ENCODE data around the gene BIVM.

DNA sequence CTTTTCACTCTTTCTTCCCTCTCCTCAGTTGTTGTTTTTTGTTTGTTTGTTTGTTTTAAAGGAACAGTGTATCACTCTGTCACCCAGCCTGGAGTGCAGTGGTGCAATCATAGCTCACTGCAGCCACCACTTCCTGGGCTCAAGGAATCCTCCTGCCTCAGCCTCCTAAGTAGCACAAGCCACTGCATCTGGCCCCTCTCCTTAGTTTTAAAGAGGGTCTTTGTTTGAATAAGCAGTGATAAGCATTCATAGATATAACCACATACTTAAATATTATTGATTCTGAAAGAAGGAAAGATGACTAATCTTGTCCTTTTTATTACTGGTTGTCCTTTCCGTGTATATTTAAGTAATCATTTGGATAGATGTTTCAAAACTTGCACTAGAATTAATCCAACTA, 73.6 kb downstream of the BIVM start:
- no peak for TF ChIP-seq POLR2AphosphoS5 (IDR thresholded peaks at IDR 0.05; ENCODE audit: borderline replicate concordance, low read depth, low read length)
- TF ChIP-seq EZH2 (IDR thresholded peaks at IDR 0.05) = no peak

All from SK-N-MC (cell line).